Trophoblast cell (in vitro differentiated cells and primary cell): ENCODE measurements around the gene BSN.

Experiments used
- DNase-seq, 2 donors: peaks; one replicate each; pipeline ENCODE4 v3.0.0-alpha.2; 2016
- H2AFZ ChIP-seq: 2 replicates; pipeline ENCODE4 v1.6.1; 2013; ENCODE audit warnings: low read length, moderate library complexity, mild to moderate bottlenecking; ENCODE audit not compliant: insufficient read depth, poor library complexity
- H2AK5ac ChIP-seq: 2 replicates; pipeline ENCODE4 v1.6.1; 2013; ENCODE audit warnings: mild to moderate bottlenecking, low read length
- H2BK120ac ChIP-seq: 2 replicates; pipeline ENCODE4 v1.6.1; 2013; ENCODE audit warnings: low read length, mild to moderate bottlenecking, moderate library complexity; ENCODE audit not compliant: insufficient read depth, poor library complexity
- H2BK12ac ChIP-seq: 2 replicates; pipeline ENCODE4 v1.6.1; 2013; ENCODE audit warnings: mild to moderate bottlenecking, low read length, moderate library complexity
- H2BK5ac ChIP-seq: 2 replicates; pipeline ENCODE4 v1.6.1; 2013; ENCODE audit warnings: low read length, low read depth, moderate library complexity, mild to moderate bottlenecking; ENCODE audit not compliant: poor library complexity
- H3K14ac ChIP-seq: 2 replicates; pipeline ENCODE4 v1.6.1; 2013; ENCODE audit warnings: mild to moderate bottlenecking, low read length
- H3K18ac ChIP-seq: 2 replicates; pipeline ENCODE4 v1.6.1; 2013; ENCODE audit warnings: mild to moderate bottlenecking, low read length
- H3K23ac ChIP-seq: 2 replicates; pipeline ENCODE4 v1.6.1; 2013; ENCODE audit warnings: low read length
- H3K27ac ChIP-seq: 2 replicates; pipeline ENCODE4 v1.5.1; 2013; ENCODE audit warnings: low read depth, mild to moderate bottlenecking, inconsistent platforms, low read length, moderate library complexity
- H3K27me3 ChIP-seq: 2 replicates; pipeline ENCODE4 v1.6.1; 2013; ENCODE audit warnings: inconsistent platforms, mild to moderate bottlenecking, low read length, moderate library complexity; ENCODE audit not compliant: insufficient read depth
- H3K36me3 ChIP-seq, 2 experiments: 1 replicate in 1 of 2; 2 replicates in 1 of 2; pipeline ENCODE4 v1.6.1; 2013; ENCODE audit warnings: low read length in 2 of 2, mild to moderate bottlenecking in 2 of 2, moderate library complexity in 1 of 2; ENCODE audit not compliant: insufficient read depth in 2 of 2, control insufficient read depth in 1 of 2
- H3K4ac ChIP-seq: 2 replicates; pipeline ENCODE4 v1.6.1; 2013; ENCODE audit warnings: low read depth, mild to moderate bottlenecking, low read length, moderate library complexity
- H3K4me1 ChIP-seq, 2 experiments: 1 replicate in 1 of 2; 2 replicates in 1 of 2; pipeline ENCODE4 v1.6.1; 2013; ENCODE audit warnings: low read length in 2 of 2, mild to moderate bottlenecking in 2 of 2, moderate library complexity in 1 of 2; ENCODE audit not compliant: insufficient read depth in 2 of 2, control insufficient read depth in 1 of 2
- H3K4me2 ChIP-seq: 2 replicates; pipeline ENCODE4 v1.6.1; 2013; ENCODE audit warnings: inconsistent platforms, mild to moderate bottlenecking, low read length, moderate library complexity
- H3K4me3 ChIP-seq: 2 replicates; pipeline ENCODE4 v1.5.1; 2013; ENCODE audit warnings: mild to moderate bottlenecking, low read depth, low read length, inconsistent platforms
- H3K79me1 ChIP-seq: one replicate; pipeline ENCODE4 v1.6.1; 2013; ENCODE audit warnings: low read length
- H3K79me2 ChIP-seq: 2 replicates; pipeline ENCODE4 v1.6.1; 2013; ENCODE audit warnings: low read length, mild to moderate bottlenecking; ENCODE audit not compliant: control insufficient read depth, insufficient read depth, poor library complexity
- H3K9ac ChIP-seq: 2 replicates; pipeline ENCODE4 v1.6.1; 2013; ENCODE audit warnings: mild to moderate bottlenecking, low read length
- H3K9me3 ChIP-seq: 2 replicates; pipeline ENCODE4 v1.6.1; 2013; ENCODE audit warnings: low read depth, mild to moderate bottlenecking, control low read depth, inconsistent platforms, low read length; ENCODE audit not compliant: insufficient read depth
- H4K12ac ChIP-seq: 2 replicates; pipeline ENCODE4 v1.6.1; 2013; ENCODE audit warnings: low read depth, mild to moderate bottlenecking, low read length, moderate library complexity
- H4K8ac ChIP-seq: 2 replicates; pipeline ENCODE4 v1.6.1; 2013; ENCODE audit warnings: low read depth, mild to moderate bottlenecking, low read length, moderate library complexity
- H4K91ac ChIP-seq: one replicate; pipeline ENCODE4 v1.6.1; 2013; ENCODE audit warnings: low read depth, mild to moderate bottlenecking, low read length, moderate library complexity
- WGBS: extraction: QIAGEN DNeasy Blood & Tissue Kit; methylation state at CpG from one replicate; pipeline ENCODE4 v1.1.7; 2013; ENCODE audit warnings: missing lambda C conversion rate; ENCODE audit not compliant: insufficient read length, insufficient coverage; ENCODE audit errors: extremely low coverage; 5-methylcytosine and 5-hydroxymethylcytosine counted together

BSN gene

DNA sequence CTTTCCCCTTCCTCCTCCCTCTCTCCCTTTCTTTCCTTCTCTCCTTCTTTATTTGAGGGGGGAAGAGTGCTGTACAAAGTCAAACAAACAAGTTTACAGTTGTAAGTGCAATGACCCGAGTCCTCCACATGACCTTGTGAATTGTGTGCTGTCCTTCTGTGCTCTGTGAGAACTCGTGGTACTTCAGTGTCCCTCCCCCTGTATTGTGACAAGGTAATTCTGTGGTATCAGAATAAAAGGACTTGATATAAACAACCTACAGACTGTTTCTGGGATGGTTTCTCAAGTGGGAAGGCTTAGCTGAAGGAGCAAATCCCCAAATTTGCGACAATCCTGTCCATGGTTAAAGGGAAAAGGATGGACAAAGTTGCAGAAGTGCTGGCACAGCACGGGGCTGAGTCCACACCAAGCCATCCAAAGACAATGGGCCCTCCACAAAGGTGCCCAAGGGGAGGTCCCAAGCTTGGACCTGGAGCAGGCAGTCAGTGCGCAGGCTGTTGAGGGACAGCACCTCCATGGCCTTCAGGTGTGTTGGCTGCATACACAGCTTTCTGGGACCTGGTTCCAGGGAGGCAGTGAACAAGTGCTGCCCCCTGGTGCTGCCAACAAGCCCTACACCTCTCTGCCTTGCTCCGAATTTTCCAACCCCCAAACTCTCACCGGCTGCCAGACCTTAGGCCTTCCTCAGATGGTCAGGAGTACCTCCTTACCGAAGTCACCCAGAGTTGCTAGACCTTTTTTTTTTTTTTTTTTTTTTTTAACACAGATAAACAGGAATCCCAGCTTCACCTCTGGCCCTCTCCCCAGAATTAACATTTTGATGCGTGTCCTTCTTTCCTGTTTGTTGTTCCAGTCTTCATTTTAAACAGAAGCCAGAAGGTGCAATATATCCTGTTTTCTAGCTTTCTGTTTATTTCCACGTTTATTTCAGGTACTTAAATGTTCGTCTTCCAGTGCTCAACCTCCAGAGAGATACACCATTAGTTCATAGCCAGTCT lies 117.3 kb downstream of the BSN start:
- Histone ChIP-seq H3K4me3 (no peak overlapping the region), H3K79me1 (peaks cover 17% of the 10 kb centered on the region), H3K79me2 (peaks cover 11% of the 10 kb centered on the region), H3K14ac (no peak overlapping the region), H2BK120ac (no peak overlapping the region), H3K27ac (no peak overlapping the region), H3K4ac (no peak overlapping the region), H3K9me3 (no peaks in the 10 kb centered on the region), H3K27me3 (no peaks in the 10 kb centered on the region), H3K36me3 (peaks cover 9 to 12% of the 10 kb centered on the region in 2 experiments), H3K9ac (no peak overlapping the region), H2BK5ac (no peak overlapping the region), H2AK5ac (no peak overlapping the region), H2AFZ (no peak overlapping the region), H2BK12ac (no peak overlapping the region), H4K91ac (no peak overlapping the region), H4K12ac (no peak overlapping the region), H3K4me1 (peaks cover 21 to 26% of the 10 kb centered on the region in 2 experiments), H3K23ac (no peak overlapping the region), H4K8ac (no peak overlapping the region), H3K4me2 (no peak overlapping the region), H3K18ac (no peak overlapping the region)
- no CpG with 5 or more reads among the region's 11 CpGs for WGBS
- DNase-seq, result peak; percentile 49 to 81

- Histone ChIP-seq H3K18ac (peak overlapping the region; percentile 70), H3K4me2 (peak overlapping the region; percentile 76), H3K23ac (no peak overlapping the region), H3K27me3 (no peaks in the 10 kb centered on the region), H3K4me3 (peak overlapping the region; percentile 74), H4K12ac (peak overlapping the region; percentile 20), H3K36me3 (peaks cover 24 to 28% of the 10 kb centered on the region in 2 experiments), H4K8ac (peak overlapping the region; percentile 89), H2AFZ (peak overlapping the region; percentile 38), H2BK12ac (peak overlapping the region; percentile 4), H2BK5ac (peak overlapping the region; percentile 57), H2AK5ac (peak overlapping the region; percentile 72), H3K9me3 (no peaks in the 10 kb centered on the region), H3K79me1 (peaks cover 15% of the 10 kb centered on the region), H4K91ac (peak overlapping the region; percentile 92), H2BK120ac (peak overlapping the region; percentile 48), H3K9ac (peak overlapping the region; percentile 67), H3K4ac (peak overlapping the region; percentile 50), H3K79me2 (peaks cover 11% of the 10 kb centered on the region), H3K4me1 (peaks cover 19 to 26% of the 10 kb centered on the region in 2 experiments), H3K27ac (peak overlapping the region; percentile 81), H3K14ac (peak overlapping the region; percentile 78)
- no CpG with 5 or more reads among the region's 17 CpGs for WGBS
- DNase-seq, result peak in 1 of 2 donors; percentile 25
Measured at GRCh38 chr3:49673121-49673714, 118.9 kb downstream of the BSN start.

GRCh38 chr3:49673715-49674496 lies 119.6 kb downstream of the BSN start, which contains the start of gene APEH:
TSS of gene APEH (plus strand) at chr3:49674351. CDS start at chr3:49674402, 51 bp downstream.
- H3K4me3 ChIP-seq, result peak within 1 kb of the TSS; percentile 94
- H2AFZ ChIP-seq, result peak within 1 kb of the TSS; percentile 38
- no peaks in the 10 kb centered on the region for H3K9me3 ChIP-seq
- peak within 1 kb of the TSS; percentile 57 for H2BK5ac ChIP-seq
- peak within 1 kb of the TSS; percentile 72 for H2AK5ac ChIP-seq
- peak within 1 kb of the TSS; percentile 65 for H4K12ac ChIP-seq
- no peaks in the 10 kb centered on the region for H3K27me3 ChIP-seq
- peak within 1 kb of the TSS; percentile 70 for H3K18ac ChIP-seq
- H3K14ac ChIP-seq, result peak within 1 kb of the TSS; percentile 78
- peaks cover 11% of the 10 kb centered on the region for H3K79me2 ChIP-seq
- no peak within 1 kb of the TSS for H3K23ac ChIP-seq
- H3K4me1 ChIP-seq, result peaks cover 15 to 21% of the 10 kb centered on the region in 2 experiments
- H4K8ac ChIP-seq, result peak within 1 kb of the TSS; percentile 89
- H3K36me3 ChIP-seq, result peaks cover 30 to 35% of the 10 kb centered on the region in 2 experiments
- no CpG with 5 or more reads among the region's 71 CpGs for WGBS
- H3K9ac ChIP-seq, result peak within 1 kb of the TSS; percentile 88
- H3K79me1 ChIP-seq, result peaks cover 13% of the 10 kb centered on the region
- peak within 1 kb of the TSS; percentile 48 for H2BK120ac ChIP-seq
- peak within 1 kb of the TSS; percentile 92 for H4K91ac ChIP-seq
- DNase-seq, result peak; percentile 92 to 98
- H3K4me2 ChIP-seq, result peak within 1 kb of the TSS; percentile 85
- peak within 1 kb of the TSS; percentile 50 for H3K4ac ChIP-seq
- H3K27ac ChIP-seq, result peak within 1 kb of the TSS; percentile 81
- H2BK12ac ChIP-seq, result peak within 1 kb of the TSS; percentile 4
